GM12878 (cell line): Measurements from ENCODE around the gene NAV3. TPM values are rescaled to one million over a fixed set of nuclear protein-coding genes. Genes with fewer than 3 reads are reported as not detected.

Experiments used
- ATAC-seq: fragments of 200-7000 bp; cut with Tn5 transposase; 3 replicates; pipeline ENCODE4 v1.9.1; 2020; ENCODE audit warnings: mild to moderate bottlenecking, moderate library complexity
- BruUV-seq: library from RNA; stranded (reverse); fragments of 400-500 nt; replicated peaks from 2 replicates; lab custom pipeline; 2021; lab: Mats Ljungman, UMichigan
- CTCF ChIA-PET: fragments of 300-600 bp; sonication (Branson Sonifier 250); formaldehyde crosslinking; extraction: SDS; loops from one replicate; lab custom pipeline; 2021; ENCODE audit warnings: inconsistent platforms; lab: Yijun Ruan, JAX
- POLR2A ChIA-PET: fragments of 350-600 bp; formaldehyde crosslinking; extraction: SDS; loops from one replicate; lab custom pipeline; 2021; ENCODE audit warnings: inconsistent platforms; lab: Charles Lee
- RAD21 ChIA-PET: fragments of 300-600 bp; sonication (Branson Sonifier 250); formaldehyde crosslinking; loops from one replicate; lab custom pipeline; 2023; ENCODE audit warnings: antibody characterized with exemption; ENCODE audit not compliant: unreplicated experiment; lab: Charles Lee
- SMC1A ChIA-PET: fragments of 300-600 bp; sonication (Branson Sonifier 250); formaldehyde crosslinking; loops from one replicate; lab custom pipeline; 2023; ENCODE audit not compliant: unreplicated experiment, uncharacterized antibody; lab: Charles Lee
- DNase-seq: peaks from one replicate; pipeline ENCODE4 v3.0.0-alpha.2; 2011; ENCODE audit warnings: low read depth, low spot score
- FAIRE-seq: peaks from 3 replicates; lab custom pipeline; 2011; peaks lifted over from hg19 to GRCh38; lab: Jason Lieb, UNC
- H2AFZ ChIP-seq: 2 replicates; pipeline ENCODE4 v1.6.0; 2011; ENCODE audit warnings: low read depth, low read length, control low read depth; ENCODE audit not compliant: control insufficient read depth
- H3K27ac ChIP-seq: 2 replicates; pipeline ENCODE4 v1.5.1; 2011; ENCODE audit warnings: control low read depth; ENCODE audit not compliant: control insufficient read depth, insufficient read depth
- H3K27me3 ChIP-seq, 2 experiments: replicated peaks in 1 of 2; 2 replicates each; pipeline versions ENCODE4 v1.6.0 to v1.6.1; 2011; ENCODE audit warnings: low read length in 1 of 2; ENCODE audit not compliant: control insufficient read depth in 2 of 2, insufficient read depth in 2 of 2
- H3K36me3 ChIP-seq, 2 experiments: 2 replicates each; pipeline ENCODE4 v1.5.1; 2011; ENCODE audit warnings: low read length in 1 of 2; ENCODE audit not compliant: control insufficient read depth in 2 of 2, insufficient read depth in 2 of 2
- H3K4me1 ChIP-seq: 2 replicates; pipeline ENCODE4 v1.6.1; 2011; ENCODE audit warnings: mild to moderate bottlenecking, low read length, moderate library complexity, mixed read lengths; ENCODE audit not compliant: control insufficient read depth, insufficient read depth
- H3K4me2 ChIP-seq: 2 replicates; pipeline ENCODE4 v1.6.0; 2011; ENCODE audit warnings: control low read depth; ENCODE audit not compliant: control insufficient read depth, insufficient read depth
- H3K4me3 ChIP-seq: fragments of 200-600 bp; sonication (generic); 2 replicates; pipeline ENCODE4 v1.5.1; 2016
- H3K79me2 ChIP-seq: 2 replicates; pipeline ENCODE4 v1.6.0; 2011; ENCODE audit warnings: low read length; ENCODE audit not compliant: control insufficient read depth, insufficient read depth
- H3K9ac ChIP-seq: 2 replicates; pipeline ENCODE4 v1.8.0; 2011; ENCODE audit warnings: low read length, control low read depth, mixed read lengths; ENCODE audit not compliant: control insufficient read depth, insufficient read depth
- H3K9me3 ChIP-seq: replicated peaks from 3 replicates; pipeline ENCODE4 v1.5.1; 2011; ENCODE audit warnings: mild to moderate bottlenecking, low read length; ENCODE audit not compliant: control insufficient read depth, insufficient read depth
- H4K20me1 ChIP-seq: 2 replicates; pipeline ENCODE4 v1.6.0; 2011; ENCODE audit not compliant: control insufficient read depth, insufficient read depth
- ATF2 ChIP-seq: IDR thresholded peaks from 2 replicates; pipeline ENCODE4 v1.6.1; 2012; ENCODE audit warnings: low read length, inconsistent platforms
- BRCA1 ChIP-seq: IDR thresholded peaks from 2 replicates; pipeline ENCODE4 v1.6.1; 2011; ENCODE audit warnings: low read depth, low read length, improper control_type of control experiment
- JUND ChIP-seq: IDR thresholded peaks from 2 replicates; pipeline ENCODE4 v1.6.1; 2012; ENCODE audit warnings: low read depth, mild to moderate bottlenecking, low read length, improper control_type of control experiment, moderate library complexity
- MTA3 ChIP-seq: IDR thresholded peaks from 2 replicates; pipeline ENCODE4 v1.6.1; 2012; ENCODE audit warnings: low read length, inconsistent platforms, borderline replicate concordance
- NFYA ChIP-seq: IDR thresholded peaks from 2 replicates; pipeline ENCODE4 v1.6.1; 2011; ENCODE audit warnings: low read depth, mild to moderate bottlenecking, low read length, improper control_type of control experiment, borderline replicate concordance
- SKIL ChIP-seq: fragments of 450-650 bp; IDR thresholded peaks from 2 replicates; pipeline ENCODE4 v1.6.1; 2017; ENCODE audit warnings: mild to moderate bottlenecking, low read depth, inconsistent platforms; ENCODE audit not compliant: poor library complexity, severe bottlenecking
- SREBF1 ChIP-seq: IDR thresholded peaks from 2 replicates; pipeline ENCODE4 v1.6.1; 2012; ENCODE audit warnings: mild to moderate bottlenecking, low read length
- ZNF24 ChIP-seq: fragments of 450-650 bp; IDR thresholded peaks from 2 replicates; pipeline ENCODE4 v1.6.1; 2017; ENCODE audit warnings: antibody characterized with exemption, mild to moderate bottlenecking
- ZSCAN29 ChIP-seq: fragments of 450-650 bp; IDR thresholded peaks from 2 replicates; pipeline ENCODE4 v1.6.1; 2017; ENCODE audit warnings: mild to moderate bottlenecking, moderate library complexity
- in situ Hi-C: fragments of 300-500 bp; cut with MboI; formaldehyde crosslinking; loops from 9 replicates; pipeline ENCODE4 v1.14.3; 2018; ENCODE audit warnings: mixed read lengths
- intact Hi-C: fragments of 100-400 bp; cut with micrococcal nuclease; formaldehyde crosslinking; loops from one replicate; pipeline ENCODE4 v1.14.2; 2022; ENCODE audit not compliant: unreplicated experiment
- polyA plus RNA-seq, 11 experiments: library from polyadenylated mRNA; depleted of rRNA in 4 of 11; unstranded in 6 of 11; stranded (reverse) in 5 of 11; fragments of >200 nt; fragmentation: Nextera tagmentation in 4 of 11; fragmentation: Illumina TruSeq in 1 of 11; extraction: Ambion mirVana in 4 of 11; extraction: Trizol in 1 of 11; gene quantifications; 1 replicate in 1 of 11; 2 replicates in 10 of 11; pipeline versions ENCODE4 v1.2.1 to v1.2.3, GENCODE V29; 2011 to 2016; ENCODE audit warnings: inconsistent platforms in 2 of 11, missing spikeins in 2 of 11, low read depth in 1 of 11
- total RNA-seq, 4 experiments: library from RNA; depleted of rRNA in 3 of 4; stranded (reverse); fragments of >200 nt in 3 of 4; fragmentation: Illumina TruSeq in 1 of 4; extraction: Trizol in 1 of 4; gene quantifications; 2 replicates each; pipeline versions ENCODE4 v1.2.1 to v1.2.3, GENCODE V29; 2013 to 2021
- TF ChIP-seq, protein P1 (sequence below): fragments of 450-650 bp; IDR thresholded peaks from 2 replicates; pipeline ENCODE4 v1.6.1; 2017; ENCODE audit warnings: mild to moderate bottlenecking, moderate library complexity

Gene NAV3
- total and polyA plus RNA-seq, 10 of the 15 experiments (the other 5 are each of a cell fraction or from before 2014, with no cell fraction given) = 0.05 to 0.51 (median 0.22) TPM; not detected in 1

GRCh38 chr12:78156751-78157150, 326.1 kb downstream of the NAV3 start:
- H3K79me2 ChIP-seq = no peaks in the 10 kb centered on the region
- DNase-seq = no peak
- no peak overlapping the region for H3K27ac ChIP-seq
- H3K27me3 ChIP-seq = no peaks in the 10 kb centered on the region
- H3K36me3 ChIP-seq = no peaks in the 10 kb centered on the region
- ChIA-PET POLR2A (no interaction called here), SMC1A (no interaction called here), RAD21 (no interaction called here), CTCF (interaction anchor here (0.7 kb wide), 1 partner anchor 291 kb away, joined by 3 read pairs; no protein-coding TSS in a partner anchor)
- ATAC-seq = no peak
- no peaks in the 10 kb centered on the region for H4K20me1 ChIP-seq
- no peak overlapping the region for H3K9ac ChIP-seq
- no peaks in the 10 kb centered on the region for H3K9me3 ChIP-seq
- no peak for FAIRE-seq
- no TSS peak for BruUV-seq
- intact Hi-C loops = no loop called here
- TF ChIP-seq ATF2 = no peak
- no peak for TF ChIP-seq MTA3
- TF ChIP-seq BRCA1 = no peak
- no peak for TF ChIP-seq JUND
- no peak for TF ChIP-seq SREBF1
- no peak for TF ChIP-seq ZNF24
- TF ChIP-seq, protein P1, sequence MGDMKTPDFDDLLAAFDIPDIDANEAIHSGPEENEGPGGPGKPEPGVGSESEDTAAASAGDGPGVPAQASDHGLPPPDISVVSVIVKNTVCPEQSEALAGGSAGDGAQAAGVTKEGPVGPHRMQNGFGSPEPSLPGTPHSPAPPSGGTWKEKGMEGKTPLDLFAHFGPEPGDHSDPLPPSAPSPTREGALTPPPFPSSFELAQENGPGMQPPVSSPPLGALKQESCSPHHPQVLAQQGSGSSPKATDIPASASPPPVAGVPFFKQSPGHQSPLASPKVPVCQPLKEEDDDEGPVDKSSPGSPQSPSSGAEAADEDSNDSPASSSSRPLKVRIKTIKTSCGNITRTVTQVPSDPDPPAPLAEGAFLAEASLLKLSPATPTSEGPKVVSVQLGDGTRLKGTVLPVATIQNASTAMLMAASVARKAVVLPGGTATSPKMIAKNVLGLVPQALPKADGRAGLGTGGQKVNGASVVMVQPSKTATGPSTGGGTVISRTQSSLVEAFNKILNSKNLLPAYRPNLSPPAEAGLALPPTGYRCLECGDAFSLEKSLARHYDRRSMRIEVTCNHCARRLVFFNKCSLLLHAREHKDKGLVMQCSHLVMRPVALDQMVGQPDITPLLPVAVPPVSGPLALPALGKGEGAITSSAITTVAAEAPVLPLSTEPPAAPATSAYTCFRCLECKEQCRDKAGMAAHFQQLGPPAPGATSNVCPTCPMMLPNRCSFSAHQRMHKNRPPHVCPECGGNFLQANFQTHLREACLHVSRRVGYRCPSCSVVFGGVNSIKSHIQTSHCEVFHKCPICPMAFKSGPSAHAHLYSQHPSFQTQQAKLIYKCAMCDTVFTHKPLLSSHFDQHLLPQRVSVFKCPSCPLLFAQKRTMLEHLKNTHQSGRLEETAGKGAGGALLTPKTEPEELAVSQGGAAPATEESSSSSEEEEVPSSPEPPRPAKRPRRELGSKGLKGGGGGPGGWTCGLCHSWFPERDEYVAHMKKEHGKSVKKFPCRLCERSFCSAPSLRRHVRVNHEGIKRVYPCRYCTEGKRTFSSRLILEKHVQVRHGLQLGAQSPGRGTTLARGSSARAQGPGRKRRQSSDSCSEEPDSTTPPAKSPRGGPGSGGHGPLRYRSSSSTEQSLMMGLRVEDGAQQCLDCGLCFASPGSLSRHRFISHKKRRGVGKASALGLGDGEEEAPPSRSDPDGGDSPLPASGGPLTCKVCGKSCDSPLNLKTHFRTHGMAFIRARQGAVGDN = no peak
- TF ChIP-seq SKIL = no peak
- no peak for TF ChIP-seq NFYA
- no peak for TF ChIP-seq ZSCAN29
- no peak overlapping the region for H3K4me2 ChIP-seq
- no peak overlapping the region for H2AFZ ChIP-seq
- H3K4me3 ChIP-seq = no peak overlapping the region
- no peaks in the 10 kb centered on the region for H3K4me1 ChIP-seq
- in situ Hi-C loops = no loop called here
